H9 (cell line): Measurements from ENCODE around the gene KCNIP4. TPM values are rescaled to one million over a fixed set of nuclear protein-coding genes. Genes with fewer than 3 reads are reported as not detected.

ENCODE experiments used
- DNase-seq: peaks from one replicate; pipeline ENCODE4 v3.0.0-alpha.2; 2017
- H2AFZ ChIP-seq: one replicate; pipeline ENCODE4 v1.6.1; 2013; ENCODE audit warnings: mild to moderate bottlenecking, low read length, control low read depth, moderate library complexity
- H2AK5ac ChIP-seq: 2 replicates; pipeline ENCODE4 v1.6.1; 2013; ENCODE audit warnings: low read length, control low read depth, mixed read lengths; ENCODE audit not compliant: insufficient read length
- H2BK120ac ChIP-seq: one replicate; pipeline ENCODE4 v1.6.1; 2013; ENCODE audit warnings: low read depth, mild to moderate bottlenecking, low read length, control low read depth, inconsistent platforms; ENCODE audit not compliant: poor library complexity, severe bottlenecking
- H2BK12ac ChIP-seq: 2 replicates; pipeline ENCODE4 v1.6.1; 2013; ENCODE audit warnings: low read length, control low read depth, mixed read lengths, low read depth; ENCODE audit not compliant: insufficient read length
- H2BK15ac ChIP-seq: 2 replicates; pipeline ENCODE4 v1.6.1; 2013; ENCODE audit warnings: low read depth, low read length, control low read depth
- H2BK20ac ChIP-seq: one replicate; pipeline ENCODE4 v1.6.1; 2013; ENCODE audit warnings: low read depth, mild to moderate bottlenecking, low read length, control low read depth, inconsistent platforms; ENCODE audit not compliant: poor library complexity, severe bottlenecking
- H2BK5ac ChIP-seq: 2 replicates; pipeline ENCODE4 v1.6.1; 2013; ENCODE audit warnings: low read length, control low read depth, mixed read lengths; ENCODE audit not compliant: insufficient read length
- H3K14ac ChIP-seq: 2 replicates; pipeline ENCODE4 v1.6.1; 2013; ENCODE audit warnings: low read length, control low read depth; ENCODE audit not compliant: insufficient read depth
- H3K18ac ChIP-seq: 2 replicates; pipeline ENCODE4 v1.6.1; 2013; ENCODE audit warnings: low read depth, mild to moderate bottlenecking, mixed read lengths, low read length, control low read depth; ENCODE audit not compliant: insufficient read length
- H3K23ac ChIP-seq: 2 replicates; pipeline ENCODE4 v1.6.1; 2013; ENCODE audit warnings: low read length, control low read depth, mixed read lengths, low read depth; ENCODE audit not compliant: insufficient read length
- H3K23me2 ChIP-seq: 2 replicates; pipeline ENCODE4 v1.6.1; 2013; ENCODE audit warnings: low read depth, mild to moderate bottlenecking, mixed read lengths, low read length, control low read depth; ENCODE audit not compliant: insufficient read length, poor library complexity, severe bottlenecking
- H3K27ac ChIP-seq: 2 replicates; pipeline ENCODE4 v1.5.1; 2013; ENCODE audit warnings: low read length, control low read depth, mixed read lengths, low read depth; ENCODE audit not compliant: insufficient read length
- H3K27me3 ChIP-seq: 2 replicates; pipeline ENCODE4 v1.6.1; 2013; ENCODE audit warnings: low read length, control low read depth, inconsistent platforms; ENCODE audit not compliant: insufficient read depth
- H3K4ac ChIP-seq: 2 replicates; pipeline ENCODE4 v1.6.1; 2013; ENCODE audit warnings: low read depth, mild to moderate bottlenecking, control low read depth, inconsistent platforms, low read length, moderate library complexity
- H3K4me1 ChIP-seq: 2 replicates; pipeline ENCODE4 v1.6.1; 2013; ENCODE audit warnings: low read length, control low read depth, inconsistent platforms; ENCODE audit not compliant: insufficient read depth
- H3K4me2 ChIP-seq: 2 replicates; pipeline ENCODE4 v1.6.1; 2013; ENCODE audit warnings: low read length, control low read depth, mixed read lengths; ENCODE audit not compliant: insufficient read length, insufficient read depth
- H3K56ac ChIP-seq: 2 replicates; pipeline ENCODE4 v1.6.1; 2013; ENCODE audit warnings: low read depth, mild to moderate bottlenecking, mixed read lengths, low read length, control low read depth; ENCODE audit not compliant: insufficient read length
- H3K79me1 ChIP-seq: 2 replicates; pipeline ENCODE4 v1.6.1; 2013; ENCODE audit warnings: low read depth, mild to moderate bottlenecking, moderate library complexity, low read length, control low read depth, inconsistent platforms; ENCODE audit not compliant: insufficient read depth, poor library complexity, severe bottlenecking
- H3K79me2 ChIP-seq: 2 replicates; pipeline ENCODE4 v1.6.1; 2013; ENCODE audit warnings: low read length, control low read depth, inconsistent platforms; ENCODE audit not compliant: insufficient read depth
- H3K9ac ChIP-seq: 2 replicates; pipeline ENCODE4 v1.6.1; 2013; ENCODE audit warnings: low read length, control low read depth, mixed read lengths; ENCODE audit not compliant: insufficient read length; ENCODE audit errors: extremely low read depth
- H3K9me3 ChIP-seq: one replicate; pipeline ENCODE4 v1.6.1; 2013; ENCODE audit warnings: low read depth, low read length, inconsistent platforms; ENCODE audit not compliant: control insufficient read depth
- H3T11ph ChIP-seq: one replicate; pipeline ENCODE4 v1.6.1; 2013; ENCODE audit warnings: mild to moderate bottlenecking, low read length, control low read depth, inconsistent platforms
- H4K20me1 ChIP-seq: one replicate; pipeline ENCODE4 v1.6.1; 2013; ENCODE audit not compliant: control insufficient read depth, insufficient read length, insufficient read depth
- H4K5ac ChIP-seq: 2 replicates; pipeline ENCODE4 v1.6.1; 2013; ENCODE audit warnings: low read depth, mild to moderate bottlenecking, mixed read lengths, low read length, control low read depth; ENCODE audit not compliant: insufficient read length
- H4K8ac ChIP-seq: replicated peaks from 2 replicates; pipeline ENCODE4 v1.6.1; 2013; ENCODE audit warnings: low read length, control low read depth, mixed read lengths, low read depth; ENCODE audit not compliant: insufficient read length
- H4K91ac ChIP-seq: 2 replicates; pipeline ENCODE4 v1.6.1; 2013; ENCODE audit warnings: low read depth, mild to moderate bottlenecking, moderate library complexity, mixed read lengths, low read length, control low read depth; ENCODE audit not compliant: insufficient read length
- H3K27ac Mint-ChIP-seq, 3 experiments: 2 replicates in 2 of 3; 3 replicates in 1 of 3; pipeline ENCODE4 v1.8.0; 2020 to 2021; ENCODE audit warnings: mixed read lengths in 3 of 3, mild to moderate bottlenecking in 1 of 3, moderate library complexity in 1 of 3
- H3K27me3 Mint-ChIP-seq: 2 replicates; pipeline ENCODE4 v1.8.0; 2021; ENCODE audit warnings: low read depth, mild to moderate bottlenecking, moderate library complexity, mixed read lengths
- H3K36me3 Mint-ChIP-seq, 3 experiments: 2 replicates in 2 of 3; 3 replicates in 1 of 3; pipeline ENCODE4 v1.8.0; 2020 to 2021; ENCODE audit warnings: low read depth in 3 of 3, mixed read lengths in 3 of 3; ENCODE audit not compliant: insufficient read depth in 1 of 3
- H3K4me1 Mint-ChIP-seq, 2 experiments: 2 replicates each; pipeline ENCODE4 v1.8.0; 2020; ENCODE audit warnings: mixed read lengths in 2 of 2
- H3K4me3 Mint-ChIP-seq, 2 experiments: 2 replicates in 1 of 2; 3 replicates in 1 of 2; pipeline ENCODE4 v1.8.0; 2020 to 2021; ENCODE audit warnings: mild to moderate bottlenecking in 2 of 2, mixed read lengths in 2 of 2, moderate library complexity in 1 of 2
- H3K9me3 Mint-ChIP-seq, 2 experiments: 2 replicates in 1 of 2; 3 replicates in 1 of 2; pipeline ENCODE4 v1.8.0; 2020; ENCODE audit warnings: mild to moderate bottlenecking in 2 of 2, mixed read lengths in 2 of 2, moderate library complexity in 1 of 2
- CTCF ChIP-seq: fragments of 200-600 bp; sonication (generic); conservative IDR thresholded peaks from 3 replicates; pipeline ENCODE4 v1.8.0; 2021; ENCODE audit warnings: antibody characterized with exemption, mild to moderate bottlenecking
- WGBS: extraction: QIAGEN DNeasy Blood & Tissue Kit; methylation state at CpG from one replicate; pipeline ENCODE4 v1.1.7; 2013; ENCODE audit warnings: missing lambda C conversion rate, low lambda C conversion rate, mixed read lengths; ENCODE audit not compliant: insufficient read length; ENCODE audit errors: extremely low coverage; 5-methylcytosine and 5-hydroxymethylcytosine counted together
- total RNA-seq: library from RNA; stranded (reverse); gene quantifications from 2 replicates; pipeline ENCODE4 v1.2.1, GENCODE V29; 2021

Gene KCNIP4
- total RNA-seq, 1 experiment from 2014 or later: not detected

- no peak overlapping the region for H2BK5ac ChIP-seq
- no CpG with 5 or more reads among the region's 6 CpGs for WGBS
Observed at GRCh38 chr4:21716531-21716930, 232.0 kb downstream of the KCNIP4 start.

More at GRCh38 chr4:21716531-21716930, 232.0 kb downstream of the KCNIP4 start:
- Histone ChIP-seq H3K56ac (no peak overlapping the region), H3K18ac (no peak overlapping the region), H3K27me3 (no peaks in the 10 kb centered on the region), H3T11ph (no peak overlapping the region), H4K5ac (no peak overlapping the region), H2BK20ac (no peak overlapping the region), H2BK15ac (no peak overlapping the region), H3K4me2 (no peak overlapping the region), H4K91ac (no peak overlapping the region), H3K4me1 (no peaks in the 10 kb centered on the region), H3K9ac (no peak overlapping the region), H3K27ac (no peak overlapping the region), H3K79me2 (no peaks in the 10 kb centered on the region), H4K20me1 (no peaks in the 10 kb centered on the region), H3K23ac (no peak overlapping the region), H3K4ac (no peak overlapping the region), H4K8ac (no peak overlapping the region), H3K14ac (no peak overlapping the region), H3K23me2 (no peaks in the 10 kb centered on the region), H2AFZ (no peak overlapping the region), H2AK5ac (no peak overlapping the region), H3K9me3 (no peaks in the 10 kb centered on the region), H2BK12ac (no peak overlapping the region), H3K79me1 (no peaks in the 10 kb centered on the region), H2BK120ac (no peak overlapping the region)
- Mint-ChIP-seq H3K27me3 (no peaks in the 10 kb centered on the region), H3K9me3 (no peaks in the 10 kb centered on the region), H3K27ac (no peak overlapping the region), H3K4me3 (no peak overlapping the region), H3K36me3 (no peaks in the 10 kb centered on the region), H3K4me1 (peaks cover 3 to 4% of the 10 kb centered on the region in 2 experiments; a peak in 3 of 4 replicates)
- no peak for DNase-seq
- TF ChIP-seq CTCF: no peak
